Mesothelial cell of epicardium (in vitro differentiated cells): ENCODE data around the gene GPBP1. TPM values are rescaled to one million over a fixed set of nuclear protein-coding genes. Genes with fewer than 3 reads are reported as not detected.
"Not testable (repeated sequence)": the region's sequence is repeated elsewhere in the genome, so short reads cannot be mapped to it uniquely, and the experiment has no call there.

Experiments
- DNase-seq, 2 experiments: peaks; one replicate each; pipeline ENCODE4 v3.0.0; 2021; ENCODE audit warnings: low spot score in 2 of 2; ENCODE audit not compliant: unreplicated experiment in 2 of 2
- H3K27ac Mint-ChIP-seq: 2 replicates; pipeline ENCODE4 v1.8.0; 2021; ENCODE audit warnings: mixed read lengths
- H3K27me3 Mint-ChIP-seq: 2 replicates; pipeline ENCODE4 v1.8.0; 2021; ENCODE audit warnings: low read depth, mixed read lengths
- H3K36me3 Mint-ChIP-seq: 2 replicates; pipeline ENCODE4 v1.8.0; 2021; ENCODE audit warnings: mixed read lengths
- H3K4me1 Mint-ChIP-seq: 2 replicates; pipeline ENCODE4 v1.8.0; 2021; ENCODE audit warnings: mixed read lengths
- H3K4me3 Mint-ChIP-seq: 2 replicates; pipeline ENCODE4 v1.8.0; 2021; ENCODE audit warnings: mild to moderate bottlenecking, moderate library complexity, mixed read lengths
- H3K9me3 Mint-ChIP-seq: 2 replicates; pipeline ENCODE4 v1.8.0; 2021; ENCODE audit warnings: mixed read lengths
- CTCF ChIP-seq: fragments of 200-600 bp; sonication (generic); IDR thresholded peaks from one replicate; pipeline ENCODE4 v1.5.0; 2021; ENCODE audit warnings: antibody characterized with exemption; ENCODE audit not compliant: unreplicated experiment
- total RNA-seq: library from RNA; stranded (reverse); gene quantifications from 3 replicates; pipeline ENCODE4 v1.2.1, GENCODE V29; 2021

Gene GPBP1
- total RNA-seq, 1 donor from 2014 or later = 125 TPM

GRCh38 chr5:57189515-57189914, 15.7 kb downstream of the GPBP1 start:
- H3K4me1 Mint-ChIP-seq = peaks cover 30% of the 10 kb centered on the region
- H3K36me3 Mint-ChIP-seq = peaks cover 18% of the 10 kb centered on the region

GRCh38 chr5:57190593-57190992, 16.7 kb downstream of the GPBP1 start:
- H3K4me1 Mint-ChIP-seq = peaks cover 28% of the 10 kb centered on the region
- no peak overlapping the region for H3K4me3 Mint-ChIP-seq
- no peak for DNase-seq
- no peaks in the 10 kb centered on the region for H3K27me3 Mint-ChIP-seq
- H3K9me3 Mint-ChIP-seq = peaks cover 4% of the 10 kb centered on the region
- H3K27ac Mint-ChIP-seq = no peak overlapping the region
- H3K36me3 Mint-ChIP-seq = peaks cover 23% of the 10 kb centered on the region
- no peak for TF ChIP-seq CTCF

More at GRCh38 chr5:57189515-57189914, 15.7 kb downstream of the GPBP1 start:
- Mint-ChIP-seq H3K27me3 (no peaks in the 10 kb centered on the region), H3K9me3 (peaks cover 1% of the 10 kb centered on the region), H3K4me3 (no peak overlapping the region), H3K27ac (peak overlapping the region; percentile 1)
- DNase-seq = no peak
- no peak for TF ChIP-seq CTCF

- TF ChIP-seq CTCF = no peak
- H3K4me1 Mint-ChIP-seq = peaks cover 24% of the 10 kb centered on the region
- peaks cover 26% of the 10 kb centered on the region for H3K36me3 Mint-ChIP-seq
- H3K27ac Mint-ChIP-seq = no peak overlapping the region
- H3K4me3 Mint-ChIP-seq = no peak overlapping the region
- DNase-seq = no peak
- H3K27me3 Mint-ChIP-seq = no peaks in the 10 kb centered on the region
- H3K9me3 Mint-ChIP-seq = peaks cover 4% of the 10 kb centered on the region
These were observed 17.3 kb downstream of the GPBP1 start for GRCh38 chr5:57191163-57191562.

- Mint-ChIP-seq H3K9me3 (peaks cover 4% of the 10 kb centered on the region), H3K4me1 (peaks cover 16% of the 10 kb centered on the region), H3K36me3 (peaks cover 28% of the 10 kb centered on the region), H3K27ac (no peak overlapping the region), H3K4me3 (no peak overlapping the region), H3K27me3 (no peaks in the 10 kb centered on the region)
- DNase-seq = no peak
- TF ChIP-seq CTCF = no peak
These were observed 18.1 kb downstream of the GPBP1 start for GRCh38 chr5:57191986-57192385.

- Mint-ChIP-seq H3K27ac (peak overlapping the region; percentile 59), H3K36me3 (peaks cover 29% of the 10 kb centered on the region)
- not testable (repeated sequence) for DNase-seq, H3K9me3 Mint-ChIP-seq, H3K27me3 Mint-ChIP-seq, H3K4me3 Mint-ChIP-seq, H3K4me1 Mint-ChIP-seq
These were observed 19.0 kb downstream of the GPBP1 start for GRCh38 chr5:57192832-57193231.

- H3K36me3 Mint-ChIP-seq = peaks cover 33% of the 10 kb centered on the region
- no peak overlapping the region for H3K4me3 Mint-ChIP-seq
- no peak for DNase-seq
- H3K9me3 Mint-ChIP-seq = peaks cover 4% of the 10 kb centered on the region
- H3K27me3 Mint-ChIP-seq = no peaks in the 10 kb centered on the region
- peak overlapping the region; percentile 78 for H3K27ac Mint-ChIP-seq
- peaks cover 4% of the 10 kb centered on the region for H3K4me1 Mint-ChIP-seq
- no peak for TF ChIP-seq CTCF
These were observed 20.0 kb downstream of the GPBP1 start for GRCh38 chr5:57193757-57194413.
